ENCODE data around the gene WASHC1. TPM values are rescaled to one million over a fixed set of nuclear protein-coding genes. Genes with fewer than 3 reads are reported as not detected.
"Not testable (repeated sequence)": the region's sequence is repeated elsewhere in the genome, so short reads cannot be mapped to it uniquely, and the experiment has no call there.

Gene WASHC1
- polyA plus RNA-seq (2013, experiment 1 of 2) = 9.0 TPM
- 8.0 TPM for polyA plus RNA-seq (2013, experiment 2 of 2)

- H2BK5ac ChIP-seq (ENCODE audit: low read length); H2BK12ac ChIP-seq (ENCODE audit: low read length); H3K9ac ChIP-seq (ENCODE audit: low read depth, low read length, poor library complexity); H3K79me1 ChIP-seq (ENCODE audit: low read depth, low read length); H3K27ac ChIP-seq (replicated peaks; ENCODE audit: low read length); H2BK120ac ChIP-seq (ENCODE audit: low read depth, low read length); H3K27me3 ChIP-seq (ENCODE audit: control insufficient read depth in 3 of 3, insufficient read depth in 3 of 3, low read depth in 1 of 3, low read length in 3 of 3); H2BK15ac ChIP-seq (ENCODE audit: low read length); H2AK5ac ChIP-seq (ENCODE audit: low read depth, low read length); H3K4me1 ChIP-seq (ENCODE audit: control insufficient read depth in 2 of 2, insufficient read depth in 1 of 2, low read depth in 1 of 2, low read length in 2 of 2); DNase-seq (ENCODE audit: low spot score); H3K23ac ChIP-seq (ENCODE audit: low read depth, low read length, poor library complexity); H2AFZ ChIP-seq (ENCODE audit: low read length); H4K8ac ChIP-seq (ENCODE audit: low read depth, low read length); H3K36me3 ChIP-seq (replicated peaks in 1 of 2; ENCODE audit: control insufficient read depth in 2 of 2, insufficient read depth in 2 of 2, low read length in 2 of 2); H3K18ac ChIP-seq (ENCODE audit: low read length); H3K14ac ChIP-seq (ENCODE audit: low read length); H4K91ac ChIP-seq (ENCODE audit: low read depth, low read length, poor library complexity); H3K4ac ChIP-seq (ENCODE audit: low read length); H3K9me3 ChIP-seq (replicated peaks in 1 of 2; ENCODE audit: control insufficient read depth in 2 of 2, insufficient read depth in 1 of 2, low read depth in 1 of 2, low read length in 2 of 2): not testable (repeated sequence)
- WGBS, 2 donors (ENCODE audit: extremely low coverage in 2 of 2, insufficient read length in 2 of 2, insufficient replicate concordance in 1 of 2) = no CpG with 5 or more reads among the region's 20 CpGs
- Histone ChIP-seq H3K4me2 (ENCODE audit: insufficient read depth, low read length, poor library complexity, severe bottlenecking) (peak within 1 kb of the TSS; percentile 18), H3K4me3 (ENCODE audit: low read length in 2 of 2) (peak within 1 kb of the TSS; percentile 47 to 68)
These were observed at the start of gene WASHC1 for GRCh38 chr9:29356-29755. TSS of gene WASHC1 (minus strand) at chr9:29456. CDS start at chr9:24999, 4,457 bp downstream.

GRCh38 chr9:78333-78732 is 49.1 kb upstream of the WASHC1 start:
- not testable (repeated sequence) for H2BK120ac ChIP-seq (ENCODE audit: low read depth, low read length); H2AFZ ChIP-seq (ENCODE audit: low read length); H3K27me3 ChIP-seq (ENCODE audit: control insufficient read depth in 3 of 3, insufficient read depth in 3 of 3, low read depth in 1 of 3, low read length in 3 of 3); DNase-seq (ENCODE audit: low spot score); H3K18ac ChIP-seq (ENCODE audit: low read length); H2AK5ac ChIP-seq (ENCODE audit: low read depth, low read length); H4K91ac ChIP-seq (ENCODE audit: low read depth, low read length, poor library complexity); H3K27ac ChIP-seq (replicated peaks; ENCODE audit: low read length); H3K4me1 ChIP-seq (ENCODE audit: control insufficient read depth in 2 of 2, insufficient read depth in 1 of 2, low read depth in 1 of 2, low read length in 2 of 2); H3K4ac ChIP-seq (ENCODE audit: low read length); H3K23ac ChIP-seq (ENCODE audit: low read depth, low read length, poor library complexity); H3K9ac ChIP-seq (ENCODE audit: low read depth, low read length, poor library complexity); H2BK15ac ChIP-seq (ENCODE audit: low read length); H4K8ac ChIP-seq (ENCODE audit: low read depth, low read length); H3K79me1 ChIP-seq (ENCODE audit: low read depth, low read length); H3K9me3 ChIP-seq (replicated peaks in 1 of 2; ENCODE audit: control insufficient read depth in 2 of 2, insufficient read depth in 1 of 2, low read depth in 1 of 2, low read length in 2 of 2); H2BK12ac ChIP-seq (ENCODE audit: low read length); H3K4me3 ChIP-seq (ENCODE audit: low read length in 2 of 2); H2BK5ac ChIP-seq (ENCODE audit: low read length); H3K14ac ChIP-seq (ENCODE audit: low read length); H3K4me2 ChIP-seq (ENCODE audit: insufficient read depth, low read length, poor library complexity, severe bottlenecking); H3K36me3 ChIP-seq (replicated peaks in 1 of 2; ENCODE audit: control insufficient read depth in 2 of 2, insufficient read depth in 2 of 2, low read length in 2 of 2)
- no CpG with 5 or more reads among the region's 3 CpGs for WGBS, 2 donors (ENCODE audit: extremely low coverage in 2 of 2, insufficient read length in 2 of 2, insufficient replicate concordance in 1 of 2)

GRCh38 chr9:76389-76788 is 47.1 kb upstream of the WASHC1 start:
- not testable (repeated sequence) for H3K79me1 ChIP-seq (ENCODE audit: low read depth, low read length); H2AK5ac ChIP-seq (ENCODE audit: low read depth, low read length); H3K36me3 ChIP-seq (replicated peaks in 1 of 2; ENCODE audit: control insufficient read depth in 2 of 2, insufficient read depth in 2 of 2, low read length in 2 of 2); H3K23ac ChIP-seq (ENCODE audit: low read depth, low read length, poor library complexity); H2BK12ac ChIP-seq (ENCODE audit: low read length); H4K8ac ChIP-seq (ENCODE audit: low read depth, low read length); H3K4ac ChIP-seq (ENCODE audit: low read length); H3K9me3 ChIP-seq (replicated peaks in 1 of 2; ENCODE audit: control insufficient read depth in 2 of 2, insufficient read depth in 1 of 2, low read depth in 1 of 2, low read length in 2 of 2); H3K14ac ChIP-seq (ENCODE audit: low read length); H3K4me3 ChIP-seq (ENCODE audit: low read length in 2 of 2); DNase-seq (ENCODE audit: low spot score); H2BK120ac ChIP-seq (ENCODE audit: low read depth, low read length); H3K9ac ChIP-seq (ENCODE audit: low read depth, low read length, poor library complexity); H3K18ac ChIP-seq (ENCODE audit: low read length); H3K4me1 ChIP-seq (ENCODE audit: control insufficient read depth in 2 of 2, insufficient read depth in 1 of 2, low read depth in 1 of 2, low read length in 2 of 2); H3K4me2 ChIP-seq (ENCODE audit: insufficient read depth, low read length, poor library complexity, severe bottlenecking); H4K91ac ChIP-seq (ENCODE audit: low read depth, low read length, poor library complexity); H2AFZ ChIP-seq (ENCODE audit: low read length); H3K27ac ChIP-seq (replicated peaks; ENCODE audit: low read length); H2BK15ac ChIP-seq (ENCODE audit: low read length); H2BK5ac ChIP-seq (ENCODE audit: low read length)
- peaks cover 0 to 17% (median 12%) of the 10 kb centered on the region in 3 experiments for H3K27me3 ChIP-seq (ENCODE audit: control insufficient read depth in 3 of 3, insufficient read depth in 3 of 3, low read depth in 1 of 3, low read length in 3 of 3)
- no CpG with 5 or more reads among the region's 3 CpGs for WGBS, 2 donors (ENCODE audit: extremely low coverage in 2 of 2, insufficient read length in 2 of 2, insufficient replicate concordance in 1 of 2)

GRCh38 chr9:73900-74525 is 44.8 kb upstream of the WASHC1 start:
- not testable (repeated sequence) for H2BK120ac ChIP-seq (ENCODE audit: low read depth, low read length); H2BK15ac ChIP-seq (ENCODE audit: low read length); H4K91ac ChIP-seq (ENCODE audit: low read depth, low read length, poor library complexity); H2BK5ac ChIP-seq (ENCODE audit: low read length); H3K9me3 ChIP-seq (replicated peaks in 1 of 2; ENCODE audit: control insufficient read depth in 2 of 2, insufficient read depth in 1 of 2, low read depth in 1 of 2, low read length in 2 of 2); H3K27ac ChIP-seq (replicated peaks; ENCODE audit: low read length); H3K4ac ChIP-seq (ENCODE audit: low read length); H3K18ac ChIP-seq (ENCODE audit: low read length); H4K8ac ChIP-seq (ENCODE audit: low read depth, low read length); H2BK12ac ChIP-seq (ENCODE audit: low read length); H3K23ac ChIP-seq (ENCODE audit: low read depth, low read length, poor library complexity); H3K14ac ChIP-seq (ENCODE audit: low read length); DNase-seq (ENCODE audit: low spot score); H3K4me1 ChIP-seq (ENCODE audit: control insufficient read depth in 2 of 2, insufficient read depth in 1 of 2, low read depth in 1 of 2, low read length in 2 of 2); H3K9ac ChIP-seq (ENCODE audit: low read depth, low read length, poor library complexity); H2AK5ac ChIP-seq (ENCODE audit: low read depth, low read length); H3K36me3 ChIP-seq (replicated peaks in 1 of 2; ENCODE audit: control insufficient read depth in 2 of 2, insufficient read depth in 2 of 2, low read length in 2 of 2); H3K79me1 ChIP-seq (ENCODE audit: low read depth, low read length)
- WGBS, 2 donors (ENCODE audit: extremely low coverage in 2 of 2, insufficient read length in 2 of 2, insufficient replicate concordance in 1 of 2) = no CpG with 5 or more reads among the region's 18 CpGs
- peak overlapping the region; percentile 79 for H2AFZ ChIP-seq (ENCODE audit: low read length)
- peaks cover 0 to 17% (median 12%) of the 10 kb centered on the region in 3 experiments for H3K27me3 ChIP-seq (ENCODE audit: control insufficient read depth in 3 of 3, insufficient read depth in 3 of 3, low read depth in 1 of 3, low read length in 3 of 3)
- H3K4me3 ChIP-seq (ENCODE audit: low read length in 2 of 2) = peak overlapping the region in 1 of 2 donors; percentile 67
- H3K4me2 ChIP-seq (ENCODE audit: insufficient read depth, low read length, poor library complexity, severe bottlenecking) = peak overlapping the region; percentile 66
